AG04450 (cell line): ENCODE data around the gene FRRS1. TPM values are rescaled to one million over a fixed set of nuclear protein-coding genes. Genes with fewer than 3 reads are reported as not detected.

Source experiments
- CTCF ChIA-PET: fragments of 300-600, 350-600 bp; formaldehyde crosslinking; extraction: SDS; loops from one replicate; lab custom pipeline; 2022; ENCODE audit warnings: antibody characterized with exemption, inconsistent platforms; lab: Charles Lee
- POLR2A ChIA-PET: fragments of 350-600 bp; formaldehyde crosslinking; extraction: SDS; loops from one replicate; lab custom pipeline; 2021; ENCODE audit warnings: antibody characterized with exemption, inconsistent platforms; lab: Yijun Ruan, JAX
- DNase-seq: peaks from one replicate; pipeline ENCODE4 v3.0.0-alpha.2; 2011; ENCODE audit warnings: low read depth, low spot score
- H3K27ac ChIP-seq: one replicate; pipeline ENCODE4 v1.5.1; 2012; ENCODE audit warnings: low read depth, low read length, control low read depth
- H3K27me3 ChIP-seq: one replicate; pipeline ENCODE4 v1.6.0; 2012; ENCODE audit warnings: low read length; ENCODE audit not compliant: control insufficient read depth, insufficient read depth
- H3K4me3 ChIP-seq: 2 replicates; pipeline ENCODE4 v1.5.1; 2011; ENCODE audit warnings: mild to moderate bottlenecking, low read depth, low read length, control low read depth
- H3K9me3 ChIP-seq: 2 replicates; pipeline ENCODE4 v1.5.1; 2012; ENCODE audit warnings: low read length; ENCODE audit not compliant: control insufficient read depth, insufficient read depth
- polyA plus RNA-seq: library from polyadenylated mRNA; depleted of rRNA; stranded (reverse); fragments of >200 nt; gene quantifications from 2 replicates; pipeline ENCODE4 v1.2.3, GENCODE V29; 2011
- TF ChIP-seq, protein P1 (sequence below): IDR thresholded peaks from 2 replicates; pipeline ENCODE4 v1.5.1; 2011; ENCODE audit warnings: low read depth, low read length, control low read depth, inconsistent platforms

FRRS1 gene
- polyA plus RNA-seq, 1 experiment: 9.7 TPM

DNA sequence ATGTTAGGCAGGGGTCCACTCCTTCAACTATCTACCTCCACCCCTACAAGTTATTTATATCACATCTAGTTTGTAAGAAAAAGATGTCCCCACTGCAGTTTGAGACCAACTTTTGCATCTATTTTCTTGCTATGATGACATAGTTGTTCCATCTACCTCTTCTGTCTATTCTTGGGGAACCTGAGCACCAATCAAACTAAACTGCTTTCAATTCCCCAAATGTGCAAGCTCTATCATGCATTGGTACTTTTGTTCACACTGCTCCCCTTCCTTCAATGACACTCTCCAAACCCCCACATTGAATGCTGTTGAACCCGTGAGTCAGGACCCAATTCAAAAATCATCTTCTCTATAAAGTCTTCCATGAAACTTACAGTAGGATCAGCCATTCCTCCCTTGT lies 16.0 kb upstream of the FRRS1 start:
- CTCF ChIA-PET: no interaction called here
- no peak for DNase-seq

GRCh38 chr1:99781798-99782197 lies 15.4 kb upstream of the FRRS1 start:
- TF ChIP-seq, protein P1, sequence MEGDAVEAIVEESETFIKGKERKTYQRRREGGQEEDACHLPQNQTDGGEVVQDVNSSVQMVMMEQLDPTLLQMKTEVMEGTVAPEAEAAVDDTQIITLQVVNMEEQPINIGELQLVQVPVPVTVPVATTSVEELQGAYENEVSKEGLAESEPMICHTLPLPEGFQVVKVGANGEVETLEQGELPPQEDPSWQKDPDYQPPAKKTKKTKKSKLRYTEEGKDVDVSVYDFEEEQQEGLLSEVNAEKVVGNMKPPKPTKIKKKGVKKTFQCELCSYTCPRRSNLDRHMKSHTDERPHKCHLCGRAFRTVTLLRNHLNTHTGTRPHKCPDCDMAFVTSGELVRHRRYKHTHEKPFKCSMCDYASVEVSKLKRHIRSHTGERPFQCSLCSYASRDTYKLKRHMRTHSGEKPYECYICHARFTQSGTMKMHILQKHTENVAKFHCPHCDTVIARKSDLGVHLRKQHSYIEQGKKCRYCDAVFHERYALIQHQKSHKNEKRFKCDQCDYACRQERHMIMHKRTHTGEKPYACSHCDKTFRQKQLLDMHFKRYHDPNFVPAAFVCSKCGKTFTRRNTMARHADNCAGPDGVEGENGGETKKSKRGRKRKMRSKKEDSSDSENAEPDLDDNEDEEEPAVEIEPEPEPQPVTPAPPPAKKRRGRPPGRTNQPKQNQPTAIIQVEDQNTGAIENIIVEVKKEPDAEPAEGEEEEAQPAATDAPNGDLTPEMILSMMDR: no peak
- Histone ChIP-seq H3K4me3 (no peak overlapping the region), H3K27me3 (no peaks in the 10 kb centered on the region), H3K9me3 (no peaks in the 10 kb centered on the region), H3K27ac (no peak overlapping the region)
- DNase-seq: no peak
- CTCF ChIA-PET: no interaction called here
- POLR2A ChIA-PET: no interaction called here

More for the DNA sequence above, 16.0 kb upstream of the FRRS1 start:
- TF ChIP-seq, protein P1: no peak
- POLR2A ChIA-PET: no interaction called here
- Histone ChIP-seq H3K27me3 (no peaks in the 10 kb centered on the region), H3K4me3 (no peak overlapping the region), H3K9me3 (no peaks in the 10 kb centered on the region), H3K27ac (no peak overlapping the region)

- CTCF ChIA-PET: interaction anchor here (1.1 kb wide), 1 partner anchor 1091 kb away, joined by 3 read pairs; no protein-coding TSS in a partner anchor
- POLR2A ChIA-PET: no interaction called here
- TF ChIP-seq, protein P1: no peak
- H3K27ac ChIP-seq: no peak overlapping the region
- H3K9me3 ChIP-seq: no peaks in the 10 kb centered on the region
- DNase-seq: no peak
- H3K4me3 ChIP-seq: no peak overlapping the region
- H3K27me3 ChIP-seq: no peaks in the 10 kb centered on the region
Measured at GRCh38 chr1:99777752-99778151, 11.3 kb upstream of the FRRS1 start.

GRCh38 chr1:99776120-99776519 lies 9.7 kb upstream of the FRRS1 start:
- no peak for DNase-seq
- POLR2A ChIA-PET: no interaction called here

DNA sequence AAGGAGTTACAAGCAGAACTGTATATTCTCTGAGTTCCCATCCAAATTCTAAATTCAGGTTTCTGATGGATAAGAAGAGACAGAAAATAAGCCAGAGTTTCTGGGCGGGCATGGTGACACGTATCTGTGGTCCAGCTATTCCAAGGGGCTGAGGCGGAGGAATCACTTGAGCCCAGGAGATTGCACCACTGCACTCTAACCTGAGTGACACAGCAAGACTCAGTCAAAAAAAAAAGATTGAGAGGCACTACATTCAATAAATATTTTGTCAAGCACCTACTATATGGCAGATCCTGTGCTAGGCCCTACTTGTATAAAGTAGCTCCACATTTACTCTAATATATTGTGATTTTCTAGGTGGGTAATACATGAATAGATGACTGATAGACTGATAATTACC lies 6.4 kb upstream of the FRRS1 start:
- ChIA-PET CTCF (no interaction called here), POLR2A (no interaction called here)
- TF ChIP-seq, protein P1: no peak
- Histone ChIP-seq H3K4me3 (no peak overlapping the region), H3K27ac (no peak overlapping the region), H3K27me3 (no peaks in the 10 kb centered on the region), H3K9me3 (no peaks in the 10 kb centered on the region)
- no peak for DNase-seq

More at GRCh38 chr1:99776120-99776519, 9.7 kb upstream of the FRRS1 start:
- TF ChIP-seq, protein P1: no peak
- CTCF ChIA-PET: interaction anchor here (0.7 kb wide), 1 partner anchor 682 kb away, joined by 3 read pairs; no protein-coding TSS in a partner anchor
- Histone ChIP-seq H3K27ac (no peak overlapping the region), H3K27me3 (no peaks in the 10 kb centered on the region), H3K9me3 (no peaks in the 10 kb centered on the region), H3K4me3 (no peak overlapping the region)
